H9 (cell line): Measurements from ENCODE around the gene SLC7A14. TPM values are rescaled to one million over a fixed set of nuclear protein-coding genes. Genes with fewer than 3 reads are reported as not detected.

Experiments
- DNase-seq: peaks from one replicate; pipeline ENCODE4 v3.0.0-alpha.2; 2017
- H2AFZ ChIP-seq: one replicate; pipeline ENCODE4 v1.6.1; 2013; ENCODE audit warnings: mild to moderate bottlenecking, low read length, control low read depth, moderate library complexity
- H2AK5ac ChIP-seq: 2 replicates; pipeline ENCODE4 v1.6.1; 2013; ENCODE audit warnings: low read length, control low read depth, mixed read lengths; ENCODE audit not compliant: insufficient read length
- H2BK120ac ChIP-seq: one replicate; pipeline ENCODE4 v1.6.1; 2013; ENCODE audit warnings: low read depth, mild to moderate bottlenecking, low read length, control low read depth, inconsistent platforms; ENCODE audit not compliant: poor library complexity, severe bottlenecking
- H2BK12ac ChIP-seq: 2 replicates; pipeline ENCODE4 v1.6.1; 2013; ENCODE audit warnings: low read length, control low read depth, mixed read lengths, low read depth; ENCODE audit not compliant: insufficient read length
- H2BK15ac ChIP-seq: 2 replicates; pipeline ENCODE4 v1.6.1; 2013; ENCODE audit warnings: low read depth, low read length, control low read depth
- H2BK20ac ChIP-seq: one replicate; pipeline ENCODE4 v1.6.1; 2013; ENCODE audit warnings: low read depth, mild to moderate bottlenecking, low read length, control low read depth, inconsistent platforms; ENCODE audit not compliant: poor library complexity, severe bottlenecking
- H2BK5ac ChIP-seq: 2 replicates; pipeline ENCODE4 v1.6.1; 2013; ENCODE audit warnings: low read length, control low read depth, mixed read lengths; ENCODE audit not compliant: insufficient read length
- H3K14ac ChIP-seq: 2 replicates; pipeline ENCODE4 v1.6.1; 2013; ENCODE audit warnings: low read length, control low read depth; ENCODE audit not compliant: insufficient read depth
- H3K18ac ChIP-seq: 2 replicates; pipeline ENCODE4 v1.6.1; 2013; ENCODE audit warnings: low read depth, mild to moderate bottlenecking, mixed read lengths, low read length, control low read depth; ENCODE audit not compliant: insufficient read length
- H3K23ac ChIP-seq: 2 replicates; pipeline ENCODE4 v1.6.1; 2013; ENCODE audit warnings: low read length, control low read depth, mixed read lengths, low read depth; ENCODE audit not compliant: insufficient read length
- H3K23me2 ChIP-seq: 2 replicates; pipeline ENCODE4 v1.6.1; 2013; ENCODE audit warnings: low read depth, mild to moderate bottlenecking, mixed read lengths, low read length, control low read depth; ENCODE audit not compliant: insufficient read length, poor library complexity, severe bottlenecking
- H3K27ac ChIP-seq: 2 replicates; pipeline ENCODE4 v1.5.1; 2013; ENCODE audit warnings: low read length, control low read depth, mixed read lengths, low read depth; ENCODE audit not compliant: insufficient read length
- H3K27me3 ChIP-seq: 2 replicates; pipeline ENCODE4 v1.6.1; 2013; ENCODE audit warnings: low read length, control low read depth, inconsistent platforms; ENCODE audit not compliant: insufficient read depth
- H3K4ac ChIP-seq: 2 replicates; pipeline ENCODE4 v1.6.1; 2013; ENCODE audit warnings: low read depth, mild to moderate bottlenecking, control low read depth, inconsistent platforms, low read length, moderate library complexity
- H3K4me1 ChIP-seq: 2 replicates; pipeline ENCODE4 v1.6.1; 2013; ENCODE audit warnings: low read length, control low read depth, inconsistent platforms; ENCODE audit not compliant: insufficient read depth
- H3K4me2 ChIP-seq: 2 replicates; pipeline ENCODE4 v1.6.1; 2013; ENCODE audit warnings: low read length, control low read depth, mixed read lengths; ENCODE audit not compliant: insufficient read length, insufficient read depth
- H3K56ac ChIP-seq: 2 replicates; pipeline ENCODE4 v1.6.1; 2013; ENCODE audit warnings: low read depth, mild to moderate bottlenecking, mixed read lengths, low read length, control low read depth; ENCODE audit not compliant: insufficient read length
- H3K79me1 ChIP-seq: 2 replicates; pipeline ENCODE4 v1.6.1; 2013; ENCODE audit warnings: low read depth, mild to moderate bottlenecking, moderate library complexity, low read length, control low read depth, inconsistent platforms; ENCODE audit not compliant: insufficient read depth, poor library complexity, severe bottlenecking
- H3K79me2 ChIP-seq: 2 replicates; pipeline ENCODE4 v1.6.1; 2013; ENCODE audit warnings: low read length, control low read depth, inconsistent platforms; ENCODE audit not compliant: insufficient read depth
- H3K9ac ChIP-seq: 2 replicates; pipeline ENCODE4 v1.6.1; 2013; ENCODE audit warnings: low read length, control low read depth, mixed read lengths; ENCODE audit not compliant: insufficient read length; ENCODE audit errors: extremely low read depth
- H3K9me3 ChIP-seq: one replicate; pipeline ENCODE4 v1.6.1; 2013; ENCODE audit warnings: low read depth, low read length, inconsistent platforms; ENCODE audit not compliant: control insufficient read depth
- H3T11ph ChIP-seq: one replicate; pipeline ENCODE4 v1.6.1; 2013; ENCODE audit warnings: mild to moderate bottlenecking, low read length, control low read depth, inconsistent platforms
- H4K20me1 ChIP-seq: one replicate; pipeline ENCODE4 v1.6.1; 2013; ENCODE audit not compliant: control insufficient read depth, insufficient read length, insufficient read depth
- H4K5ac ChIP-seq: 2 replicates; pipeline ENCODE4 v1.6.1; 2013; ENCODE audit warnings: low read depth, mild to moderate bottlenecking, mixed read lengths, low read length, control low read depth; ENCODE audit not compliant: insufficient read length
- H4K8ac ChIP-seq: replicated peaks from 2 replicates; pipeline ENCODE4 v1.6.1; 2013; ENCODE audit warnings: low read length, control low read depth, mixed read lengths, low read depth; ENCODE audit not compliant: insufficient read length
- H4K91ac ChIP-seq: 2 replicates; pipeline ENCODE4 v1.6.1; 2013; ENCODE audit warnings: low read depth, mild to moderate bottlenecking, moderate library complexity, mixed read lengths, low read length, control low read depth; ENCODE audit not compliant: insufficient read length
- H3K27ac Mint-ChIP-seq, 3 experiments: 2 replicates in 2 of 3; 3 replicates in 1 of 3; pipeline ENCODE4 v1.8.0; 2020 to 2021; ENCODE audit warnings: mixed read lengths in 3 of 3, mild to moderate bottlenecking in 1 of 3, moderate library complexity in 1 of 3
- H3K27me3 Mint-ChIP-seq: 2 replicates; pipeline ENCODE4 v1.8.0; 2021; ENCODE audit warnings: low read depth, mild to moderate bottlenecking, moderate library complexity, mixed read lengths
- H3K36me3 Mint-ChIP-seq, 3 experiments: 2 replicates in 2 of 3; 3 replicates in 1 of 3; pipeline ENCODE4 v1.8.0; 2020 to 2021; ENCODE audit warnings: low read depth in 3 of 3, mixed read lengths in 3 of 3; ENCODE audit not compliant: insufficient read depth in 1 of 3
- H3K4me1 Mint-ChIP-seq, 2 experiments: 2 replicates each; pipeline ENCODE4 v1.8.0; 2020; ENCODE audit warnings: mixed read lengths in 2 of 2
- H3K4me3 Mint-ChIP-seq, 2 experiments: 2 replicates in 1 of 2; 3 replicates in 1 of 2; pipeline ENCODE4 v1.8.0; 2020 to 2021; ENCODE audit warnings: mild to moderate bottlenecking in 2 of 2, mixed read lengths in 2 of 2, moderate library complexity in 1 of 2
- H3K9me3 Mint-ChIP-seq, 2 experiments: 2 replicates in 1 of 2; 3 replicates in 1 of 2; pipeline ENCODE4 v1.8.0; 2020; ENCODE audit warnings: mild to moderate bottlenecking in 2 of 2, mixed read lengths in 2 of 2, moderate library complexity in 1 of 2
- CTCF ChIP-seq: fragments of 200-600 bp; sonication (generic); conservative IDR thresholded peaks from 3 replicates; pipeline ENCODE4 v1.8.0; 2021; ENCODE audit warnings: antibody characterized with exemption, mild to moderate bottlenecking
- WGBS: extraction: QIAGEN DNeasy Blood & Tissue Kit; methylation state at CpG from one replicate; pipeline ENCODE4 v1.1.7; 2013; ENCODE audit warnings: missing lambda C conversion rate, low lambda C conversion rate, mixed read lengths; ENCODE audit not compliant: insufficient read length; ENCODE audit errors: extremely low coverage; 5-methylcytosine and 5-hydroxymethylcytosine counted together
- total RNA-seq: library from RNA; stranded (reverse); gene quantifications from 2 replicates; pipeline ENCODE4 v1.2.1, GENCODE V29; 2021

The SLC7A14 gene
- total RNA-seq, 1 experiment from 2014 or later: 0.42 TPM

- no peak for TF ChIP-seq CTCF
- Mint-ChIP-seq H3K36me3 (no peaks in the 10 kb centered on the region), H3K27ac (no peak overlapping the region), H3K4me1 (peaks cover 3 to 7% of the 10 kb centered on the region in 2 experiments; a peak in 3 of 4 replicates), H3K27me3 (no peaks in the 10 kb centered on the region), H3K4me3 (no peak overlapping the region), H3K9me3 (no peaks in the 10 kb centered on the region)
- no peak overlapping the region for H3K14ac ChIP-seq
- no CpG with 5 or more reads among the region's 6 CpGs for WGBS
- no peaks in the 10 kb centered on the region for H3K79me2 ChIP-seq
- no peak overlapping the region for H4K91ac ChIP-seq
- no peaks in the 10 kb centered on the region for H3K23me2 ChIP-seq
- no peak overlapping the region for H2BK120ac ChIP-seq
- no peak overlapping the region for H2BK15ac ChIP-seq
- H2BK5ac ChIP-seq: no peak overlapping the region
- no peaks in the 10 kb centered on the region for H4K20me1 ChIP-seq
- no peak overlapping the region for H3T11ph ChIP-seq
- no peak overlapping the region for H4K5ac ChIP-seq
- no peak overlapping the region for H2BK12ac ChIP-seq
- no peaks in the 10 kb centered on the region for H3K27me3 ChIP-seq
- H3K4me1 ChIP-seq: no peaks in the 10 kb centered on the region; the same call in 1 of the 2 replicates
- no peak overlapping the region for H2AK5ac ChIP-seq
- DNase-seq: no peak
- H3K23ac ChIP-seq: no peak overlapping the region
- H2BK20ac ChIP-seq: no peak overlapping the region
- no peak overlapping the region for H4K8ac ChIP-seq
- H3K56ac ChIP-seq: no peak overlapping the region
- H3K9ac ChIP-seq: peak overlapping the region; percentile 8
- no peaks in the 10 kb centered on the region for H3K79me1 ChIP-seq
- H2AFZ ChIP-seq: no peak overlapping the region
- H3K27ac ChIP-seq: no peak overlapping the region
- no peak overlapping the region for H3K4ac ChIP-seq
- H3K18ac ChIP-seq: no peak overlapping the region
- H3K4me2 ChIP-seq: no peak overlapping the region
- H3K9me3 ChIP-seq: no peaks in the 10 kb centered on the region
These were observed 88.4 kb downstream of the SLC7A14 start for GRCh38 chr3:170497207-170498095.
